NT2/D1 (cell line): Measurements from ENCODE around the gene REPS1.

Source experiments
- SUZ12 ChIP-seq: IDR thresholded peaks from 2 replicates; pipeline ENCODE4 v1.6.1; 2011; ENCODE audit not compliant: insufficient read length, insufficient read depth; ENCODE audit errors: extremely low read depth
- YY1 ChIP-seq: IDR thresholded peaks from 2 replicates; pipeline ENCODE4 v1.6.1; 2011; ENCODE audit not compliant: insufficient read length, insufficient read depth
- ZNF274 ChIP-seq: IDR thresholded peaks from 2 replicates; pipeline ENCODE4 v1.6.1; 2011; ENCODE audit warnings: mild to moderate bottlenecking, low read depth, low read length

GRCh38 chr6:138988469-138988834, 399 bp upstream of the REPS1 start:
- TF ChIP-seq YY1 (no peak), ZNF274 (no peak), SUZ12 (no peak)
